Breast epithelium (tissue), 4 donors: ENCODE data around the gene ZNF627. TPM values are rescaled to one million over a fixed set of nuclear protein-coding genes. Genes with fewer than 3 reads are reported as not detected.

Experiments
- DNase-seq, 2 donors: peaks; one replicate each; pipeline ENCODE4 v3.0.0-alpha.2; 2019; ENCODE audit warnings: low spot score in 2 of 2
- H3K27ac ChIP-seq, 2 donors: fragments of 200-600 bp; sonication (generic) in 1 of 2; one replicate each; pipeline ENCODE4 v1.5.1; 2016 to 2019; ENCODE audit warnings: mild to moderate bottlenecking in 1 of 2
- H3K27me3 ChIP-seq, 2 donors: fragments of 200-600 bp; sonication (generic) in 1 of 2; one replicate each; pipeline versions ENCODE4 v1.5.1 to v1.6.0; 2017 to 2019; ENCODE audit warnings: control low read depth in 1 of 2, mild to moderate bottlenecking in 1 of 2
- H3K36me3 ChIP-seq: fragments of 200-600 bp; one replicate; pipeline ENCODE4 v1.5.1; 2019
- H3K4me1 ChIP-seq, 2 donors: fragments of 200-600 bp; sonication (generic); one replicate each; pipeline ENCODE4 v1.5.1; 2016 to 2019; ENCODE audit warnings: control low read depth in 1 of 2
- H3K4me3 ChIP-seq, 3 donors: fragments of 200-600 bp; sonication (generic); 1 replicate in 2 of 3; 2 replicates in 1 of 3; pipeline ENCODE4 v1.5.1; 2016 to 2019; ENCODE audit warnings: mild to moderate bottlenecking in 3 of 3, moderate library complexity in 2 of 3
- H3K9me3 ChIP-seq, 2 donors: fragments of 200-600 bp; sonication (generic) in 1 of 2; one replicate each; pipeline ENCODE4 v1.5.1; 2016 to 2019; ENCODE audit warnings: control low read depth in 1 of 2
- CTCF ChIP-seq, 3 donors: fragments of 450-650 bp; IDR thresholded peaks; one replicate each; pipeline ENCODE4 v1.5.1; 2016 to 2017; ENCODE audit warnings: antibody characterized with exemption in 3 of 3, mild to moderate bottlenecking in 3 of 3, moderate library complexity in 3 of 3
- POLR2A ChIP-seq: fragments of 450-650 bp; IDR thresholded peaks from one replicate; pipeline ENCODE4 v1.6.1; 2016; ENCODE audit warnings: antibody characterized with exemption, mild to moderate bottlenecking, moderate library complexity
- POLR2AphosphoS5 ChIP-seq, 3 donors: sonication (generic); formaldehyde crosslinking; IDR thresholded peaks; one replicate each; pipeline ENCODE4 v1.6.1; 2017; ENCODE audit warnings: antibody characterized with exemption in 3 of 3
- intact Hi-C: fragments of 100-400 bp; cut with DNase I; formaldehyde crosslinking; loops from one replicate; pipeline ENCODE4 v1.15.1; 2023; ENCODE audit warnings: low total_unique reads
- total RNA-seq, 3 donors: library from RNA; depleted of rRNA; stranded (reverse); fragments of >200 nt; gene quantifications; one replicate each; pipeline ENCODE4 v1.1.0, GENCODE V29; 2016

Gene ZNF627
- total RNA-seq, 3 donors from 2014 or later = 8.5 to 35.4 (median 23.3) TPM

GRCh38 chr19:11551603-11552235, 45.6 kb upstream of the ZNF627 start:
- Histone ChIP-seq H3K27ac (peak overlapping the region; percentile 74 to 91), H3K9me3 (no peaks in the 10 kb centered on the region), H3K4me3 (peak overlapping the region in 2 of 3 donors; percentile 5 to 40), H3K27me3 (no peaks in the 10 kb centered on the region), H3K4me1 (peaks cover 0 to 5% of the 10 kb centered on the region in 2 donors), H3K36me3 (no peaks in the 10 kb centered on the region)
- DNase-seq = peak in 1 of 2 donors; percentile 64
- intact Hi-C loops = no loop called here
- no peak for TF ChIP-seq POLR2AphosphoS5 (IDR thresholded peaks at IDR 0.05)
- no peak for TF ChIP-seq CTCF (IDR thresholded peaks at IDR 0.05)
- no peak for TF ChIP-seq POLR2A

DNA sequence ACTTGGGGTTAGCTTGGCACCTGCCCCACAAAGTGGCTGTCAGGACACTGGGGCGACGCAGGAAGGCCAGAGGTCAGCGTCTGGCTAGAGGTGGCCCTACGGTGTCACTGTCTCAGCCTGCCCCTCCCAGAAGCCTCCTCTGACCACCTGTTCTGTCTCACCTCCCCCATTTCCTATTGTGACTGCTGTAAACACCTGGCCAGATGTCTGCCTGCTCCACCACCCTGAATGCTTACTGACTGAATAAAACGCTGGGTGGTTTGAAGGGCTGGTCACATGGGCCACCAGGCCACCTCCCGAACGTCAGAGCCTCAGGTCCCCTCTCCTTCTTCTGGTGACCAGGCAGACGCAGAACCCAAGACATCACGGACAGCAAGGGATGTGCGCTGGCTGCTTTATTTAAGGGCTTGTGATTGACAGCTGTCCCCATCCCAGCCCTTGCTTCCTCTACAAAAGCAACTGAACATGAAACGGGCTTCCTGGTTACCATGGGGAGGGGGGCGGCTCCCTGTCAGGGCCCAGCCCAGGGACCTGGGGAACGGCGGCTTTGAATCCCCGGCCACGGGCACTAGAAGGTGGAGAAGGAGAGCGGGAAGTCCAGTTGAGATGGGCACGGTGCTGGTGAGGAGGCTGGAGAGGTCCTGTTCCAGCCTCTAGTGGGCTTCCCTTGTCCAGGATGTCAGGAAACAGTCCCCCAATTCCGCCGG, 44.5 kb upstream of the ZNF627 start:
- intact Hi-C loops = no loop called here
- Histone ChIP-seq H3K27ac (peak overlapping the region; percentile 74 to 91), H3K36me3 (no peaks in the 10 kb centered on the region), H3K4me3 (no peak overlapping the region), H3K9me3 (no peaks in the 10 kb centered on the region), H3K4me1 (peaks cover 1 to 12% of the 10 kb centered on the region in 2 donors), H3K27me3 (no peaks in the 10 kb centered on the region)
- DNase-seq = no peak
- no peak for TF ChIP-seq POLR2AphosphoS5 (IDR thresholded peaks at IDR 0.05)
- TF ChIP-seq CTCF (IDR thresholded peaks at IDR 0.05) = no peak
- no peak for TF ChIP-seq POLR2A

DNA sequence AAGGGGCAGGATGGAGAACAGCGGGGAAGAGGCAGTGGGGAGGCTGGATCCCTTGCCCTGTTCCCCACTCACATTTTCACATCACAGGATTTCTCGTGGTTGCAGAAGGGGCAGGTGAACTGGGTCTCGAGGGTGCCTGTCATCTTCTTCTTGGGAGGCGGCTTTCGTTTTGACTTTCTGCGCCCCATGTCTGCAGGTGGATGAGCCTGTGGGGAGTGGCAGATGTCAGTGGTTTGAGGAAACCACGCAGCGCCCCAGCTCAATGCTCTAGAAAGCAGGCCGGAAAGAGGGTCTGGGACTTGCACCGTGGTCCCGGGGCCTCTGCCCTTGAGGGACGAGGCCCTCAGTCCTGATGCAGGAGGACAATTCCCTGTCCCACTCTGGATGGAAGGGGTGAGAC, 43.1 kb upstream of the ZNF627 start:
- Histone ChIP-seq H3K27ac (no peak overlapping the region), H3K4me1 (peaks cover 3 to 15% of the 10 kb centered on the region in 2 donors), H3K4me3 (no peak overlapping the region), H3K27me3 (no peaks in the 10 kb centered on the region), H3K9me3 (no peaks in the 10 kb centered on the region), H3K36me3 (no peaks in the 10 kb centered on the region)
- no peak for DNase-seq
- intact Hi-C loops = no loop called here
- TF ChIP-seq POLR2A (no peak), POLR2AphosphoS5 (IDR thresholded peaks at IDR 0.05) (no peak), CTCF (IDR thresholded peaks at IDR 0.05) (no peak)

GRCh38 chr19:11555246-11555645, 42.0 kb upstream of the ZNF627 start:
- intact Hi-C loops = no loop called here
- Histone ChIP-seq H3K4me1 (peaks cover 3 to 15% of the 10 kb centered on the region in 2 donors), H3K27me3 (no peaks in the 10 kb centered on the region), H3K36me3 (no peaks in the 10 kb centered on the region), H3K27ac (no peak overlapping the region), H3K9me3 (no peaks in the 10 kb centered on the region), H3K4me3 (no peak overlapping the region)
- TF ChIP-seq POLR2AphosphoS5 (IDR thresholded peaks at IDR 0.05) (no peak), POLR2A (no peak), CTCF (IDR thresholded peaks at IDR 0.05) (no peak)
- DNase-seq = no peak
